T follicular helper cell (primary cell): ENCODE measurements around the gene RAP1GAP.

Experiments used
- DNase-seq: peaks from one replicate; pipeline ENCODE4 v3.0.0-alpha.2; 2020; ENCODE audit warnings: low read depth

RAP1GAP gene

GRCh38 chr1:21610027-21610426 lies 59.1 kb downstream of the RAP1GAP start:
- no peak for DNase-seq

GRCh38 chr1:21608798-21609197 lies 60.4 kb downstream of the RAP1GAP start:
- no peak for DNase-seq

- peak; percentile 1 for DNase-seq
Observed at GRCh38 chr1:21607549-21608529, 61.3 kb downstream of the RAP1GAP start.

GRCh38 chr1:21605964-21606705 lies 63.0 kb downstream of the RAP1GAP start:
- DNase-seq: no peak

GRCh38 chr1:21605012-21605715 lies 64.0 kb downstream of the RAP1GAP start:
- DNase-seq: no peak

- DNase-seq: no peak
Observed at GRCh38 chr1:21604208-21604957, 64.8 kb downstream of the RAP1GAP start.

GRCh38 chr1:21603177-21604138 lies 65.7 kb downstream of the RAP1GAP start:
- no peak for DNase-seq

GRCh38 chr1:21601278-21602048 lies 67.7 kb downstream of the RAP1GAP start:
- DNase-seq: no peak

GRCh38 chr1:21599402-21599801 lies 69.8 kb downstream of the RAP1GAP start:
- no peak for DNase-seq

GRCh38 chr1:21598904-21599303 lies 70.3 kb downstream of the RAP1GAP start:
- no peak for DNase-seq

- DNase-seq: no peak
Observed at GRCh38 chr1:21598417-21598816, 70.7 kb downstream of the RAP1GAP start.

- DNase-seq: no peak
Observed at GRCh38 chr1:21597753-21598152, 71.4 kb downstream of the RAP1GAP start.

GRCh38 chr1:21596628-21597027 lies 72.5 kb downstream of the RAP1GAP start:
- DNase-seq: no peak

- no peak for DNase-seq
Observed at GRCh38 chr1:21596174-21596573, 73.0 kb downstream of the RAP1GAP start.

GRCh38 chr1:21594935-21595897 lies 73.9 kb downstream of the RAP1GAP start:
- DNase-seq: no peak

GRCh38 chr1:21594501-21594900 lies 74.7 kb downstream of the RAP1GAP start:
- no peak for DNase-seq

- no peak for DNase-seq
Observed at GRCh38 chr1:21593231-21593630, 75.9 kb downstream of the RAP1GAP start.

- no peak for DNase-seq
Observed at GRCh38 chr1:21592086-21592865, 76.9 kb downstream of the RAP1GAP start.
